H1 (cell line): ENCODE data around the gene B9D2. TPM values are rescaled to one million over a fixed set of nuclear protein-coding genes. Genes with fewer than 3 reads are reported as not detected.

Experiments used
- CTCF ChIA-PET: fragments of 300-600 bp; sonication (Branson Sonifier 250); formaldehyde crosslinking; loops from one replicate; lab custom pipeline; 2021; ENCODE audit not compliant: partially characterized antibody; lab: Charles Lee
- POLR2A ChIA-PET: fragments of 300-600 bp; sonication (Branson Sonifier 250); formaldehyde crosslinking; loops from one replicate; lab custom pipeline; 2021; ENCODE audit warnings: inconsistent platforms; ENCODE audit not compliant: partially characterized antibody; lab: Charles Lee
- DNase-seq, 2 experiments: peaks; one replicate each; pipeline versions ENCODE4 v3.0.0 to v3.0.0-alpha.2; 2010 to 2022; ENCODE audit warnings: low spot score in 2 of 2, low read depth in 1 of 2, mixed read lengths in 1 of 2
- FAIRE-seq: peaks from 2 replicates; lab custom pipeline; 2011; peaks lifted over from hg19 to GRCh38; lab: Jason Lieb, UNC
- H2AFZ ChIP-seq: 2 replicates; pipeline ENCODE4 v1.8.1; 2012; ENCODE audit warnings: low read length, inconsistent platforms
- H2AK5ac ChIP-seq: 2 replicates; pipeline ENCODE4 v1.6.1; 2013; ENCODE audit warnings: low read depth, low read length
- H2BK120ac ChIP-seq: replicated peaks from 2 replicates; pipeline ENCODE3; 2013; ENCODE audit warnings: low read depth, low read length, inconsistent platforms
- H2BK12ac ChIP-seq: 2 replicates; pipeline ENCODE4 v1.6.1; 2013; ENCODE audit warnings: low read depth, low read length
- H2BK15ac ChIP-seq: 2 replicates; pipeline ENCODE4 v1.6.1; 2013; ENCODE audit warnings: low read length
- H2BK20ac ChIP-seq: 2 replicates; pipeline ENCODE4 v1.6.1; 2013; ENCODE audit warnings: low read length
- H2BK5ac ChIP-seq: 2 replicates; pipeline ENCODE4 v1.6.1; 2013; ENCODE audit warnings: low read depth, low read length
- H3K14ac ChIP-seq: 2 replicates; pipeline ENCODE4 v1.6.1; 2013; ENCODE audit warnings: inconsistent platforms; ENCODE audit not compliant: insufficient read length
- H3K18ac ChIP-seq: 2 replicates; pipeline ENCODE4 v1.6.1; 2013; ENCODE audit warnings: low read length; ENCODE audit errors: extremely low read depth
- H3K23ac ChIP-seq: 2 replicates; pipeline ENCODE4 v1.6.1; 2013; ENCODE audit warnings: inconsistent platforms; ENCODE audit not compliant: insufficient read length
- H3K23me2 ChIP-seq: 2 replicates; pipeline ENCODE4 v1.6.1; 2013; ENCODE audit warnings: low read depth, low read length
- H3K27ac ChIP-seq: 2 replicates; pipeline ENCODE4 v1.6.1; 2011; ENCODE audit warnings: low read depth, low read length, inconsistent platforms
- H3K27me3 ChIP-seq, 4 experiments: replicated peaks in 1 of 4; 1 replicate in 1 of 4; 2 replicates in 3 of 4; pipeline versions ENCODE4 v1.6.1 to v1.8.1; 2011 to 2013; ENCODE audit warnings: low read length in 3 of 4, mild to moderate bottlenecking in 3 of 4, inconsistent platforms in 2 of 4, mixed read lengths in 2 of 4, moderate library complexity in 1 of 4; ENCODE audit not compliant: control insufficient read depth in 3 of 4, insufficient read depth in 3 of 4; ENCODE audit errors: extremely low read depth in 1 of 4
- H3K36me3 ChIP-seq, 4 experiments: 2 replicates each; pipeline versions ENCODE4 v1.6.1 to v1.8.1; 2011 to 2013; ENCODE audit warnings: mild to moderate bottlenecking in 4 of 4, low read length in 3 of 4, moderate library complexity in 2 of 4, control low read depth in 1 of 4, inconsistent platforms in 1 of 4; ENCODE audit not compliant: insufficient read depth in 4 of 4, control insufficient read depth in 2 of 4
- H3K4ac ChIP-seq: replicated peaks from 2 replicates; pipeline ENCODE3; 2013; ENCODE audit warnings: low read length, low read depth, mixed read lengths, inconsistent platforms; ENCODE audit not compliant: insufficient read length
- H3K4me1 ChIP-seq, 4 experiments: replicated peaks in 1 of 4; 1 replicate in 1 of 4; 2 replicates in 3 of 4; pipeline versions ENCODE4 v1.6.1 to v1.8.1; 2011 to 2013; ENCODE audit warnings: low read length in 3 of 4, inconsistent platforms in 2 of 4, mixed read lengths in 1 of 4; ENCODE audit not compliant: insufficient read depth in 4 of 4, control insufficient read depth in 3 of 4
- H3K4me2 ChIP-seq, 2 experiments: 2 replicates each; pipeline versions ENCODE4 v1.6.1 to v1.8.1; 2011 to 2013; ENCODE audit warnings: low read depth in 2 of 2, low read length in 2 of 2, control low read depth in 1 of 2, inconsistent platforms in 1 of 2, mild to moderate bottlenecking in 1 of 2; ENCODE audit not compliant: insufficient read depth in 1 of 2
- H3K4me3 ChIP-seq, 4 experiments: fragments of 200-600, 300-600 bp in 1 of 4; sonication (generic), shearing (Covaris generic), sonication (Bioruptor Twin) in 1 of 4; 2 replicates each; pipeline versions ENCODE4 v1.5.1 to v1.8.1; 2011 to 2016; ENCODE audit warnings: low read length in 4 of 4, low read depth in 3 of 4, control low read depth in 2 of 4, inconsistent platforms in 2 of 4, mild to moderate bottlenecking in 2 of 4, mixed read lengths in 1 of 4, moderate library complexity in 1 of 4; ENCODE audit not compliant: insufficient read depth in 2 of 4; ENCODE audit errors: extremely low read depth in 1 of 4
- H3K56ac ChIP-seq: replicated peaks from 2 replicates; pipeline ENCODE3; 2013; ENCODE audit warnings: low read depth, mild to moderate bottlenecking, mixed read lengths, low read length, inconsistent platforms; ENCODE audit not compliant: insufficient read length
- H3K79me1 ChIP-seq: 2 replicates; pipeline ENCODE4 v1.6.1; 2013; ENCODE audit warnings: low read depth, low read length, control low read depth
- H3K79me2 ChIP-seq, 2 experiments: 2 replicates each; pipeline versions ENCODE4 v1.6.1 to v1.8.1; 2012 to 2013; ENCODE audit warnings: low read length in 2 of 2, mild to moderate bottlenecking in 2 of 2, inconsistent platforms in 1 of 2; ENCODE audit not compliant: insufficient read depth in 2 of 2, control insufficient read depth in 1 of 2
- H3K9ac ChIP-seq, 4 experiments: replicated peaks in 1 of 4; 1 replicate in 1 of 4; 2 replicates in 3 of 4; pipeline versions ENCODE4 v1.6.1 to v1.8.1; 2011 to 2013; ENCODE audit warnings: low read depth in 3 of 4, low read length in 3 of 4, control low read depth in 2 of 4, mild to moderate bottlenecking in 2 of 4, moderate library complexity in 2 of 4, inconsistent platforms in 1 of 4; ENCODE audit errors: extremely low read depth in 1 of 4
- H3K9me3 ChIP-seq, 2 experiments: 2 replicates each; pipeline versions ENCODE4 v1.6.1 to v1.8.1; 2012 to 2013; ENCODE audit warnings: mild to moderate bottlenecking in 2 of 2, moderate library complexity in 2 of 2, control low read depth in 1 of 2, inconsistent platforms in 1 of 2, low read depth in 1 of 2, low read length in 1 of 2, mixed read lengths in 1 of 2; ENCODE audit not compliant: insufficient read depth in 2 of 2
- H4K20me1 ChIP-seq, 2 experiments: replicated peaks in 1 of 2; 2 replicates each; pipeline versions ENCODE3 to v1.8.1; 2011 to 2013; ENCODE audit warnings: inconsistent platforms in 2 of 2, low read length in 2 of 2, mild to moderate bottlenecking in 1 of 2; ENCODE audit not compliant: insufficient read depth in 2 of 2, control insufficient read depth in 1 of 2
- H4K5ac ChIP-seq: 2 replicates; pipeline ENCODE4 v1.6.1; 2013; ENCODE audit warnings: low read length, low read depth, mixed read lengths, inconsistent platforms; ENCODE audit not compliant: insufficient read length
- H4K8ac ChIP-seq: 2 replicates; pipeline ENCODE4 v1.8.0; 2013; ENCODE audit warnings: mild to moderate bottlenecking, moderate library complexity, low read length, inconsistent platforms; ENCODE audit not compliant: insufficient read depth; ENCODE audit errors: extremely low read depth
- H4K91ac ChIP-seq: replicated peaks from 2 replicates; pipeline ENCODE3; 2013; ENCODE audit warnings: low read length, mixed read lengths, inconsistent platforms; ENCODE audit not compliant: insufficient read length
- EZH2 ChIP-seq: fragments of 200-600 bp; sonication (generic); IDR thresholded peaks from 2 replicates; pipeline ENCODE4 v1.7.1; 2012; ENCODE audit warnings: low read depth, mild to moderate bottlenecking, moderate library complexity, low read length, inconsistent platforms; ENCODE audit not compliant: severe bottlenecking
- FOSL1 ChIP-seq: IDR thresholded peaks from 2 replicates; pipeline ENCODE4 v1.6.1; 2011; ENCODE audit warnings: mild to moderate bottlenecking, low read depth, low read length, moderate library complexity; ENCODE audit not compliant: insufficient read depth
- KDM4A ChIP-seq: IDR thresholded peaks from one replicate; pipeline ENCODE4 v1.7.1; 2012; ENCODE audit warnings: low read depth, mild to moderate bottlenecking, moderate library complexity, low read length, inconsistent platforms; ENCODE audit not compliant: severe bottlenecking
- RFX5 ChIP-seq: IDR thresholded peaks from 2 replicates; pipeline ENCODE4 v1.6.1; 2011; ENCODE audit warnings: low read depth, low read length, improper control_type of control experiment, borderline replicate concordance
- SIX5 ChIP-seq: IDR thresholded peaks from 2 replicates; pipeline ENCODE4 v1.6.1; 2011; ENCODE audit warnings: mild to moderate bottlenecking, low read depth, low read length
- SUZ12 ChIP-seq: fragments of 200-600 bp; sonication (generic); IDR thresholded peaks from 2 replicates; pipeline ENCODE4 v1.6.1; 2012; ENCODE audit warnings: mild to moderate bottlenecking, inconsistent platforms, low read length, moderate library complexity, mixed read lengths
- USF2 ChIP-seq: IDR thresholded peaks from 2 replicates; pipeline ENCODE4 v1.6.1; 2011; ENCODE audit warnings: low read length, improper control_type of control experiment
- WGBS, 2 experiments: shearing (Covaris generic) in 1 of 2; methylation state at CpG; one replicate each; pipeline versions ENCODE4 v1.1.6 to v1.1.7; 2013 to 2015; ENCODE audit warnings: low lambda C conversion rate in 2 of 2, mixed read lengths in 2 of 2, inconsistent platforms in 1 of 2, low coverage in 1 of 2, missing lambda C conversion rate in 1 of 2; ENCODE audit not compliant: insufficient replicate concordance in 2 of 2, insufficient coverage in 1 of 2, insufficient read length in 1 of 2; ENCODE audit errors: extremely low coverage in 1 of 2, missing lambda C conversion rate in 1 of 2; 5-methylcytosine and 5-hydroxymethylcytosine counted together
- polyA plus RNA-seq, 7 experiments: library from polyadenylated mRNA; depleted of rRNA in 3 of 7; stranded (reverse) in 5 of 7; unstranded in 2 of 7; fragments of >200 nt in 5 of 7; fragments of 200-250 nt in 2 of 7; gene quantifications; 1 replicate in 5 of 7; 2 replicates in 1 of 7; 4 replicates in 1 of 7; pipeline versions ENCODE4 v1.2.1 to v1.2.3, GENCODE V29; 2011 to 2013; ENCODE audit warnings: missing spikeins in 2 of 7, mixed read lengths in 2 of 7
- total RNA-seq: library from RNA; stranded (reverse); fragmentation: NEBNext Ultra II Directional; extraction: Animal tissue kit (Norgen Biotek cat#: 25700); gene quantifications from 2 replicates; pipeline ENCODE4 v1.2.1, GENCODE V29; 2021

B9D2 gene
- total and polyA plus RNA-seq, 2 of the 8 experiments (the other 6 are each of a cell fraction or from before 2014, with no cell fraction given) = 4.9 to 6.3 TPM

- H3K4me3 ChIP-seq = peak overlapping the region; percentile 52 to 75 (median 70)
- peaks cover 27% of the 10 kb centered on the region for H3K23me2 ChIP-seq
- H2AFZ ChIP-seq = 0 out of 2 replicates have a peak overlapping the region, but pooled peaks have one; percentile 27
- H4K20me1 ChIP-seq = peaks cover 0 to 4% of the 10 kb centered on the region in 2 experiments
- peak in 1 of 2 experiments; percentile 78 for DNase-seq
- H3K27me3 ChIP-seq = peaks cover 10 to 36% (median 28%) of the 10 kb centered on the region in 4 experiments
- H2BK5ac ChIP-seq = no peak overlapping the region
- ChIA-PET CTCF (interaction anchor here (0.6 to 8.0 kb wide), 18 partner anchors 10 to 588 kb away, joined by 3 to 37 read pairs (median 4); partner anchors contain the start of genes B9D2 and DMAC2), POLR2A (interaction anchor here (0.6 to 5.4 kb wide), 9 partner anchors 12 to 511 kb away, joined by 3 to 29 read pairs (median 5); partner anchors contain the start of genes B3GNT8, B9D2 and CCDC97)
- H2BK120ac ChIP-seq = no peak overlapping the region
- H2BK12ac ChIP-seq = peak overlapping the region; percentile 29; the same call in 1 of the 2 replicates
- no peak for FAIRE-seq
- H3K18ac ChIP-seq = no peak overlapping the region; the same call in none of the 2 replicates
- H3K79me2 ChIP-seq = no peaks in the 10 kb centered on the region
- H2AK5ac ChIP-seq = no peak overlapping the region
- H3K9ac ChIP-seq = no peak overlapping the region
- no peak overlapping the region for H3K23ac ChIP-seq
- no peak overlapping the region for H3K56ac ChIP-seq
- WGBS, 2 experiments = 3% methylated on average over 50 of the region's 58 CpGs; no CpG with 5 or more reads in 1 of the 2 experiments
- TF ChIP-seq KDM4A (peak; percentile 81), EZH2 (peak; percentile 63), USF2 (no peak), FOSL1 (no peak), SIX5 (no peak), SUZ12 (peak; percentile 58), RFX5 (no peak)
- H2BK15ac ChIP-seq = no peak overlapping the region
- no peaks in the 10 kb centered on the region for H3K9me3 ChIP-seq
- no peaks in the 10 kb centered on the region for H3K79me1 ChIP-seq
- no peaks in the 10 kb centered on the region for H3K36me3 ChIP-seq
- H3K14ac ChIP-seq = no peak overlapping the region
- no peak overlapping the region for H4K5ac ChIP-seq
- H2BK20ac ChIP-seq = no peak overlapping the region
- H3K4ac ChIP-seq = no peak overlapping the region
- H3K4me2 ChIP-seq = peak overlapping the region; percentile 88 to 92
- H3K27ac ChIP-seq = no peak overlapping the region
- peaks cover 0 to 14% (median 4%) of the 10 kb centered on the region in 4 experiments; a peak in 5 of 7 replicates for H3K4me1 ChIP-seq
- H4K8ac ChIP-seq = no peak overlapping the region; the same call in 1 of the 2 replicates
- no peak overlapping the region for H4K91ac ChIP-seq
Observed at GRCh38 chr19:41351339-41352245, 12.4 kb downstream of the B9D2 start.
